Lung (tissue), 12 donors: Measurements from ENCODE around the gene DLL1. TPM values are rescaled to one million over a fixed set of nuclear protein-coding genes. Genes with fewer than 3 reads are reported as not detected.

ENCODE experiments used
- ATAC-seq: fragments of 200-7000 bp; cut with Tn5 transposase; one replicate; pipeline ENCODE4 v1.9.1; 2020; ENCODE audit warnings: moderate number of reproducible peaks; ENCODE audit not compliant: insufficient read depth, low FRiP score
- DNase-seq, 3 donors: peaks; one replicate each; pipeline ENCODE4 v3.0.0-alpha.2; 2013 to 2017
- H3K27ac ChIP-seq, 2 donors: one replicate each; pipeline ENCODE4 v1.5.1; 2013; ENCODE audit warnings: mild to moderate bottlenecking in 2 of 2, moderate library complexity in 2 of 2, control low read depth in 1 of 2, inconsistent platforms in 1 of 2, low read depth in 1 of 2, low read length in 1 of 2
- H3K27me3 ChIP-seq, 3 donors: one replicate each; pipeline ENCODE4 v1.5.1; 2013; ENCODE audit warnings: low read length in 2 of 3; ENCODE audit not compliant: control insufficient read depth in 3 of 3, insufficient read depth in 3 of 3
- H3K36me3 ChIP-seq, 4 donors: one replicate each; pipeline ENCODE4 v1.5.1; 2013; ENCODE audit warnings: low read length in 4 of 4, mild to moderate bottlenecking in 1 of 4, moderate library complexity in 1 of 4; ENCODE audit not compliant: control insufficient read depth in 4 of 4, insufficient read depth in 4 of 4
- H3K4me1 ChIP-seq, 5 donors: one replicate each; pipeline ENCODE4 v1.5.1; 2013; ENCODE audit warnings: low read length in 5 of 5, mild to moderate bottlenecking in 2 of 5, moderate library complexity in 1 of 5; ENCODE audit not compliant: control insufficient read depth in 5 of 5, insufficient read depth in 5 of 5
- H3K4me3 ChIP-seq: one replicate; pipeline ENCODE4 v1.5.1; 2013; ENCODE audit warnings: mild to moderate bottlenecking, control low read depth, moderate library complexity
- H3K9ac ChIP-seq, 2 donors: one replicate each; pipeline ENCODE4 v1.5.1; 2013; ENCODE audit warnings: low read length in 2 of 2, control low read depth in 1 of 2; ENCODE audit not compliant: insufficient read depth in 1 of 2
- H3K9me3 ChIP-seq, 4 donors: one replicate each; pipeline ENCODE4 v1.5.1; 2013; ENCODE audit warnings: low read length in 3 of 4, mild to moderate bottlenecking in 1 of 4, moderate library complexity in 1 of 4; ENCODE audit not compliant: control insufficient read depth in 4 of 4, insufficient read depth in 3 of 4
- CTCF ChIP-seq: IDR thresholded peaks from 2 replicates; pipeline ENCODE4 v1.5.1; 2012; ENCODE audit warnings: mild to moderate bottlenecking; ENCODE audit errors: control extremely low read depth, extremely low read depth
- WGBS, 2 donors: extraction: QIAGEN DNeasy Blood & Tissue Kit; methylation state at CpG; one replicate each; pipeline ENCODE4 v1.1.7; 2013; 5-methylcytosine and 5-hydroxymethylcytosine counted together
- polyA plus RNA-seq, 2 donors: library from polyadenylated mRNA; stranded (reverse); fragments of 200-250 nt; gene quantifications; one replicate each; pipeline ENCODE4 v1.2.1, GENCODE V29; 2013
- total RNA-seq, 2 donors: library from RNA; depleted of rRNA in 1 of 2; stranded (reverse); fragments of >200 nt in 1 of 2; gene quantifications; one replicate each; pipeline ENCODE4 v1.2.1, GENCODE V29; 2014 to 2021
- donor health status: control.
- donor health status: control.
- donor health status: Bipolar disorder and iron deficiency.
- donor health status: healthy.
- donor health status: DM: yes; HTN: yes; CAD: no.

Gene DLL1
- total and polyA plus RNA-seq, 4 donors: 6.2 to 16.9 (median 13.2) TPM

GRCh38 chr6:170251776-170252571, 38.9 kb downstream of the DLL1 start:
- ATAC-seq: no peak
- no peak for TF ChIP-seq CTCF
- DNase-seq: no peak

GRCh38 chr6:170250981-170251775, 39.7 kb downstream of the DLL1 start:
- no peak for ATAC-seq
- WGBS, 2 donors: 89 to 90% methylated on average over 21 of the region's 21 CpGs
- no peak overlapping the region for H3K4me3 ChIP-seq
- peaks cover 0 to 18% (median 3%) of the 10 kb centered on the region in 5 donors for H3K4me1 ChIP-seq
- no peak overlapping the region for H3K27ac ChIP-seq
- peaks cover 0 to 8% (median 2%) of the 10 kb centered on the region in 3 donors for H3K27me3 ChIP-seq
- no peak for DNase-seq
- H3K36me3 ChIP-seq: no peaks in the 10 kb centered on the region
- H3K9ac ChIP-seq: no peak overlapping the region
- no peak for TF ChIP-seq CTCF
- H3K9me3 ChIP-seq: no peaks in the 10 kb centered on the region

More at GRCh38 chr6:170251776-170252571, 38.9 kb downstream of the DLL1 start:
- 90 to 92% methylated on average over 41 of the region's 41 CpGs for WGBS, 2 donors
- Histone ChIP-seq H3K27ac (no peak overlapping the region), H3K9me3 (no peaks in the 10 kb centered on the region), H3K27me3 (peaks cover 0 to 8% (median 2%) of the 10 kb centered on the region in 3 donors), H3K9ac (no peak overlapping the region), H3K4me1 (peaks cover 0 to 18% (median 3%) of the 10 kb centered on the region in 5 donors), H3K36me3 (no peaks in the 10 kb centered on the region), H3K4me3 (no peak overlapping the region)

GRCh38 chr6:170250455-170250854, 40.4 kb downstream of the DLL1 start:
- ATAC-seq: no peak
- Histone ChIP-seq H3K9me3 (no peaks in the 10 kb centered on the region), H3K36me3 (no peaks in the 10 kb centered on the region), H3K27ac (no peak overlapping the region), H3K4me3 (no peak overlapping the region), H3K9ac (no peak overlapping the region), H3K4me1 (peaks cover 0 to 18% (median 3%) of the 10 kb centered on the region in 5 donors), H3K27me3 (peaks cover 0 to 8% (median 2%) of the 10 kb centered on the region in 3 donors)
- WGBS, 2 donors: 71 to 80% methylated on average over 11 of the region's 11 CpGs
- no peak for TF ChIP-seq CTCF
- no peak for DNase-seq
